ENCODE measurements around the gene KLK14.

DNA sequence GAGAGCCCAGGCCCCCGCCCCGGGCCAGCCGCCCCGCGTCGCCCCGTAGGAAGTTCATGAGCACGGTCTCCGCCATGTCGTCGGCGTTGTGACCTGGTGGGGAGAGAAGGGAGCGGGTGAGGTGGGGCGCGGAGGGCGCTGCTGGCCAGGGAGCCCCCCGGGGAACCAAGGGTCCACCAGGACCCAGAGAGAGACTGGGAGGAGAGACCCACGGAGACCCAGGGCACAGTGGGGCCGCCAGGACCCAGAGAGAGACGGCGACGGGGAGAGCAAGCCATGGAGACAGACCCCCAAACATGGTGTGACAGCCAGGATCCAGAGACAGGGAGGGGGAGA, 16.3 kb upstream of the KLK14 start:
- TF ChIP-seq, protein P1, sequence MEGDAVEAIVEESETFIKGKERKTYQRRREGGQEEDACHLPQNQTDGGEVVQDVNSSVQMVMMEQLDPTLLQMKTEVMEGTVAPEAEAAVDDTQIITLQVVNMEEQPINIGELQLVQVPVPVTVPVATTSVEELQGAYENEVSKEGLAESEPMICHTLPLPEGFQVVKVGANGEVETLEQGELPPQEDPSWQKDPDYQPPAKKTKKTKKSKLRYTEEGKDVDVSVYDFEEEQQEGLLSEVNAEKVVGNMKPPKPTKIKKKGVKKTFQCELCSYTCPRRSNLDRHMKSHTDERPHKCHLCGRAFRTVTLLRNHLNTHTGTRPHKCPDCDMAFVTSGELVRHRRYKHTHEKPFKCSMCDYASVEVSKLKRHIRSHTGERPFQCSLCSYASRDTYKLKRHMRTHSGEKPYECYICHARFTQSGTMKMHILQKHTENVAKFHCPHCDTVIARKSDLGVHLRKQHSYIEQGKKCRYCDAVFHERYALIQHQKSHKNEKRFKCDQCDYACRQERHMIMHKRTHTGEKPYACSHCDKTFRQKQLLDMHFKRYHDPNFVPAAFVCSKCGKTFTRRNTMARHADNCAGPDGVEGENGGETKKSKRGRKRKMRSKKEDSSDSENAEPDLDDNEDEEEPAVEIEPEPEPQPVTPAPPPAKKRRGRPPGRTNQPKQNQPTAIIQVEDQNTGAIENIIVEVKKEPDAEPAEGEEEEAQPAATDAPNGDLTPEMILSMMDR (IDR thresholded peaks at IDR 0.05), result no peak
- TF ChIP-seq POLR2A (IDR thresholded peaks at IDR 0.05), result no peak

All from Peyer's patch (tissue), 4 donors.